ENCODE data around the gene TLR9. TPM values are rescaled to one million over a fixed set of nuclear protein-coding genes. Genes with fewer than 3 reads are reported as not detected.
A peak's percentile ranks its signal among the peaks of the same experiment; 100 is the strongest.

TLR9 gene
- total RNA-seq, 1 experiment from 2014 or later = 26.5 TPM

GRCh38 chr3:52171514-52172261 lies 53.8 kb downstream of the TLR9 start:
- no peak overlapping the region for H3K27ac ChIP-seq (ENCODE audit: low read length)
- no peaks in the 10 kb centered on the region for H3K36me3 ChIP-seq (ENCODE audit: insufficient read depth, low read length)
- H3K4me1 ChIP-seq (ENCODE audit: low read length) = peaks cover 8% of the 10 kb centered on the region
- no peak overlapping the region for H3K9ac ChIP-seq (ENCODE audit: low read length)
- no peak overlapping the region for H2AFZ ChIP-seq (ENCODE audit: low read length)
- no peaks in the 10 kb centered on the region for H4K20me1 ChIP-seq (ENCODE audit: insufficient read depth, low read depth, low read length)
- no peak for DNase-seq
- no peaks in the 10 kb centered on the region for H3K9me2 ChIP-seq (replicated peaks; ENCODE audit: insufficient read depth, low read length)
- no peaks in the 10 kb centered on the region for H3K79me2 ChIP-seq (ENCODE audit: low read length)
- H3K9me3 ChIP-seq (ENCODE audit: low read length) = no peaks in the 10 kb centered on the region
- H3K4me2 ChIP-seq (ENCODE audit: low read depth, low read length, poor library complexity, severe bottlenecking) = no peak overlapping the region
- no peak overlapping the region for H3K4me3 ChIP-seq (ENCODE audit: low read length)
- no peaks in the 10 kb centered on the region for H3K27me3 ChIP-seq (ENCODE audit: low read length)

Small RNA genes within 50 kb of the gene (small RNA-seq; reads per million reads assigned to genes)
- 164 reads per million, percentile 99 among the genes with 10 or more reads in this experiment for gene MIRLET7G

Other genes with a start within 250 kb of the TLR9 start
- 71.0 and 97.0 TPM in 2 replicates for gene ACY1, start 242.1 kb downstream of the TLR9 start, total RNA-seq (2014; rRNA removed; shearing (Covaris generic); ENCODE audit: low replicate concordance)
- gene RPL29, start 229.8 kb downstream of the TLR9 start, total RNA-seq (2014; rRNA removed; shearing (Covaris generic); ENCODE audit: low replicate concordance) = 2,656 and 3,245 TPM in 2 replicates
- gene DUSP7, start 169.1 kb downstream of the TLR9 start, total RNA-seq (2014; rRNA removed; shearing (Covaris generic); ENCODE audit: low replicate concordance) = 11.1 and 21.2 TPM in 2 replicates
- 12.7 and 18.6 TPM in 2 replicates for gene POC1A, start 71.2 kb downstream of the TLR9 start, total RNA-seq (2014; rRNA removed; shearing (Covaris generic); ENCODE audit: low replicate concordance)
- gene ALAS1, start 27.5 kb downstream of the TLR9 start, total RNA-seq (2014; rRNA removed; shearing (Covaris generic); ENCODE audit: low replicate concordance) = 24.8 and 41.6 TPM in 2 replicates
- 42.0 and 76.3 TPM in 2 replicates for gene TWF2, start 13.5 kb upstream of the TLR9 start, total RNA-seq (2014; rRNA removed; shearing (Covaris generic); ENCODE audit: low replicate concordance)
- gene PPM1M, start 20.1 kb upstream of the TLR9 start, total RNA-seq (2014; rRNA removed; shearing (Covaris generic); ENCODE audit: low replicate concordance) = 25.5 and 35.4 TPM in 2 replicates
- 30.4 and 42.0 TPM in 2 replicates for gene WDR82, start 53.0 kb upstream of the TLR9 start, total RNA-seq (2014; rRNA removed; shearing (Covaris generic); ENCODE audit: low replicate concordance)
- gene GLYCTK, start 62.2 kb upstream of the TLR9 start, total RNA-seq (2014; rRNA removed; shearing (Covaris generic); ENCODE audit: low replicate concordance) = 1.6 and 8.3 TPM in 2 replicates
- gene DNAH1, start 90.7 kb upstream of the TLR9 start, total RNA-seq (2014; rRNA removed; shearing (Covaris generic); ENCODE audit: low replicate concordance) = 2.9 and 8.3 TPM in 2 replicates
- gene BAP1, start 184.4 kb upstream of the TLR9 start, total RNA-seq (2014; rRNA removed; shearing (Covaris generic); ENCODE audit: low replicate concordance) = 45.4 and 91.1 TPM in 2 replicates
- 5.1 and 9.5 TPM in 2 replicates for gene PHF7, start 185.0 kb upstream of the TLR9 start, total RNA-seq (2014; rRNA removed; shearing (Covaris generic); ENCODE audit: low replicate concordance)
- gene SEMA3G, start 219.5 kb upstream of the TLR9 start, total RNA-seq (2014; rRNA removed; shearing (Covaris generic); ENCODE audit: low replicate concordance) = 0.11 TPM in 1 of 2 replicates, not detected in the other
- gene TNNC1, start 228.4 kb upstream of the TLR9 start, total RNA-seq (2014; rRNA removed; shearing (Covaris generic); ENCODE audit: low replicate concordance) = 0.65 TPM in 1 of 2 replicates, not detected in the other
- 44.2 and 70.1 TPM in 2 replicates for gene NISCH, start 230.0 kb upstream of the TLR9 start, total RNA-seq (2014; rRNA removed; shearing (Covaris generic); ENCODE audit: low replicate concordance)

All from Karpas-422 (cell line).